ENCODE data around the gene ABCA12.

- TF ChIP-seq ZFP91 (CRISPR knock-in tag; IDR thresholded peaks at IDR 0.05) (no peak), BCLAF1 (IDR thresholded peaks at IDR 0.05; ENCODE audit: borderline replicate concordance in 1 of 2, control insufficient read depth in 1 of 2, low read depth in 2 of 2, low read length in 1 of 2) (no peak), SETDB1 (IDR thresholded peaks at IDR 0.05; ENCODE audit: low read length) (no peak), HNRNPLL (IDR thresholded peaks at IDR 0.05; ENCODE audit: low read depth, low read length, poor library complexity, severe bottlenecking) (no peak), CHD2 (IDR thresholded peaks at IDR 0.05; ENCODE audit: low read depth, low read length) (no peak), ATF3 (IDR thresholded peaks at IDR 0.05) (no peak), ATF3 (CRISPR knock-in tag; conservative IDR thresholded peaks at IDR 0.05) (no peak), NFIC (IDR thresholded peaks at IDR 0.05) (no peak)
- TF ChIP-seq, protein P1, sequence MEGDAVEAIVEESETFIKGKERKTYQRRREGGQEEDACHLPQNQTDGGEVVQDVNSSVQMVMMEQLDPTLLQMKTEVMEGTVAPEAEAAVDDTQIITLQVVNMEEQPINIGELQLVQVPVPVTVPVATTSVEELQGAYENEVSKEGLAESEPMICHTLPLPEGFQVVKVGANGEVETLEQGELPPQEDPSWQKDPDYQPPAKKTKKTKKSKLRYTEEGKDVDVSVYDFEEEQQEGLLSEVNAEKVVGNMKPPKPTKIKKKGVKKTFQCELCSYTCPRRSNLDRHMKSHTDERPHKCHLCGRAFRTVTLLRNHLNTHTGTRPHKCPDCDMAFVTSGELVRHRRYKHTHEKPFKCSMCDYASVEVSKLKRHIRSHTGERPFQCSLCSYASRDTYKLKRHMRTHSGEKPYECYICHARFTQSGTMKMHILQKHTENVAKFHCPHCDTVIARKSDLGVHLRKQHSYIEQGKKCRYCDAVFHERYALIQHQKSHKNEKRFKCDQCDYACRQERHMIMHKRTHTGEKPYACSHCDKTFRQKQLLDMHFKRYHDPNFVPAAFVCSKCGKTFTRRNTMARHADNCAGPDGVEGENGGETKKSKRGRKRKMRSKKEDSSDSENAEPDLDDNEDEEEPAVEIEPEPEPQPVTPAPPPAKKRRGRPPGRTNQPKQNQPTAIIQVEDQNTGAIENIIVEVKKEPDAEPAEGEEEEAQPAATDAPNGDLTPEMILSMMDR (IDR thresholded peaks at IDR 0.05 in 2 of 3, conservative IDR thresholded peaks at IDR 0.05 in 1 of 3; ENCODE audit: insufficient read depth in 2 of 3, low read depth in 1 of 3, low read length in 3 of 3) = no peak
Observed at GRCh38 chr2:215063526-215063925, 74.9 kb downstream of the ABCA12 start.
